NCI-H1436 treated with DMSO at 0.1 percent for 48 hours (cell line): ENCODE data around the gene CFAP99.

Experiments
- DNase-seq: peaks from one replicate; lab custom pipeline; 2025; lab: John Stamatoyannopoulos, UW

Gene CFAP99

GRCh38 chr4:2510351-2511259, 91.8 kb downstream of the CFAP99 start:
- no peak for DNase-seq

GRCh38 chr4:2511645-2512131, 92.9 kb downstream of the CFAP99 start:
- DNase-seq = no peak
